HL-60/S4 treated with phorbol 12-myristate 13-acetate at 8.2 ng/mL for 4 days and 3 days (cell line): Measurements from ENCODE around the gene ANKRD52.
"Not testable (repeated sequence)": the region's sequence is repeated elsewhere in the genome, so short reads cannot be mapped to it uniquely, and the experiment has no call there.

Experiments used
- in situ Hi-C: fragments of 300-500 bp; cut with MboI; formaldehyde crosslinking; loops from 2 replicates; pipeline ENCODE4 v1.15.0; 2022; ENCODE audit warnings: low sequenced_read_pairs

The ANKRD52 gene

GRCh38 chr12:56274299-56274698 lies 16.1 kb upstream of the ANKRD52 start:
- in situ Hi-C loops: no loop called here

- in situ Hi-C loops: not testable (repeated sequence)
Observed at GRCh38 chr12:56272468-56272867, 14.3 kb upstream of the ANKRD52 start.

GRCh38 chr12:56271031-56271430 lies 12.8 kb upstream of the ANKRD52 start:
- in situ Hi-C loops: no loop called here

- in situ Hi-C loops: no loop called here
Observed at GRCh38 chr12:56267443-56268071, 9.4 kb upstream of the ANKRD52 start.

- in situ Hi-C loops: no loop called here
Observed at GRCh38 chr12:56266693-56267442, 8.7 kb upstream of the ANKRD52 start, which contains the start of gene COQ10A. TSS of gene COQ10A (plus strand) at chr12:56266942. CDS start at chr12:56267119, 177 bp downstream.

- in situ Hi-C loops: not testable (repeated sequence)
Observed at GRCh38 chr12:56266068-56266692, 8.0 kb upstream of the ANKRD52 start.

GRCh38 chr12:56262955-56263354 lies 4.8 kb upstream of the ANKRD52 start:
- in situ Hi-C loops: not testable (repeated sequence)

- in situ Hi-C loops: no loop called here
Observed at GRCh38 chr12:56261503-56262232, 3.5 kb upstream of the ANKRD52 start.

- in situ Hi-C loops: no loop called here
Observed at GRCh38 chr12:56260921-56261320, 2.7 kb upstream of the ANKRD52 start.

- in situ Hi-C loops: no loop called here
Observed at GRCh38 chr12:56260380-56260779, 2.2 kb upstream of the ANKRD52 start.

- in situ Hi-C loops: no loop called here
Observed at GRCh38 chr12:56258820-56259183, 618 bp upstream of the ANKRD52 start.

- in situ Hi-C loops: no loop called here
Observed at GRCh38 chr12:56257491-56258067, 605 bp downstream of the ANKRD52 start.

- in situ Hi-C loops: no loop called here
Observed at GRCh38 chr12:56257071-56257470, 1.1 kb downstream of the ANKRD52 start.

- in situ Hi-C loops: no loop called here
Observed at GRCh38 chr12:56256326-56256960, 1.7 kb downstream of the ANKRD52 start.

GRCh38 chr12:56255671-56256070 lies 2.5 kb downstream of the ANKRD52 start:
- in situ Hi-C loops: no loop called here

- in situ Hi-C loops: no loop called here
Observed at GRCh38 chr12:56253091-56253490, 5.1 kb downstream of the ANKRD52 start.

- in situ Hi-C loops: no loop called here
Observed at GRCh38 chr12:56252649-56253048, 5.5 kb downstream of the ANKRD52 start.

GRCh38 chr12:56248711-56249110 lies 9.5 kb downstream of the ANKRD52 start:
- in situ Hi-C loops: no loop called here

- in situ Hi-C loops: no loop called here
Observed at GRCh38 chr12:56247923-56248322, 10.3 kb downstream of the ANKRD52 start.

- in situ Hi-C loops: no loop called here
Observed at GRCh38 chr12:56244494-56244893, 13.7 kb downstream of the ANKRD52 start.
